CD4-positive, CD25-positive, alpha-beta regulatory T cell (primary cell): ENCODE data around the gene XYLT1. TPM values are rescaled to one million over a fixed set of nuclear protein-coding genes. Genes with fewer than 3 reads are reported as not detected.
A peak's percentile ranks its signal among the peaks of the same experiment; 100 is the strongest.

Experiments
- ATAC-seq, 2 donors: fragments of 150-1000 bp; cut with Tn5 transposase; one replicate each; pipeline ENCODE4 v1.10.0; 2021; ENCODE audit warnings: low read depth in 2 of 2, moderate number of reproducible peaks in 2 of 2, moderate library complexity in 1 of 2
- DNase-seq, 3 donors: peaks; one replicate each; pipeline versions ENCODE4 v3.0.0 to v3.0.0-alpha.2; 2012 to 2022; ENCODE audit warnings: mixed read lengths in 1 of 3
- H3K27ac ChIP-seq: one replicate; pipeline ENCODE4 v1.7.0; 2013; ENCODE audit warnings: mild to moderate bottlenecking, low read length; ENCODE audit not compliant: insufficient read depth, poor library complexity, severe bottlenecking
- H3K27me3 ChIP-seq: one replicate; pipeline ENCODE4 v1.7.0; 2013; ENCODE audit warnings: low read length; ENCODE audit not compliant: control insufficient read depth, insufficient read depth
- H3K36me3 ChIP-seq: one replicate; pipeline ENCODE4 v1.7.0; 2013; ENCODE audit warnings: mild to moderate bottlenecking, low read length, moderate library complexity; ENCODE audit not compliant: control insufficient read depth, insufficient read depth
- H3K4me1 ChIP-seq: 2 replicates; pipeline ENCODE4 v1.7.0; 2013; ENCODE audit warnings: mild to moderate bottlenecking, low read length; ENCODE audit not compliant: insufficient read depth, control insufficient read depth, poor library complexity, severe bottlenecking
- H3K4me3 ChIP-seq: one replicate; pipeline ENCODE4 v1.7.0; 2013; ENCODE audit warnings: low read depth, mild to moderate bottlenecking, low read length, moderate library complexity
- H3K9me3 ChIP-seq, 2 experiments: 1 replicate in 1 of 2; 2 replicates in 1 of 2; pipeline ENCODE4 v1.7.0; 2013; ENCODE audit warnings: low read length in 2 of 2, mild to moderate bottlenecking in 1 of 2, moderate library complexity in 1 of 2; ENCODE audit not compliant: control insufficient read depth in 2 of 2
- H3K27ac Mint-ChIP-seq, 3 donors: one replicate each; pipeline ENCODE4 v1.8.0; 2020 to 2022; ENCODE audit warnings: mild to moderate bottlenecking in 3 of 3, mixed read lengths in 3 of 3, moderate library complexity in 2 of 3
- H3K27me3 Mint-ChIP-seq: one replicate; pipeline ENCODE4 v1.8.0; 2022; ENCODE audit warnings: mild to moderate bottlenecking, mixed read lengths
- H3K36me3 Mint-ChIP-seq: one replicate; pipeline ENCODE4 v1.8.0; 2020; ENCODE audit warnings: mixed read lengths
- H3K4me1 Mint-ChIP-seq, 4 donors: one replicate each; pipeline ENCODE4 v1.8.0; 2020 to 2022; ENCODE audit warnings: mixed read lengths in 4 of 4, mild to moderate bottlenecking in 1 of 4
- H3K4me3 Mint-ChIP-seq, 4 donors: one replicate each; pipeline ENCODE4 v1.8.0; 2020 to 2022; ENCODE audit warnings: mild to moderate bottlenecking in 4 of 4, mixed read lengths in 4 of 4, moderate library complexity in 3 of 4
- H3K9me3 Mint-ChIP-seq, 7 donors: one replicate each; pipeline ENCODE4 v1.8.0; 2020 to 2022; ENCODE audit warnings: mixed read lengths in 7 of 7, mild to moderate bottlenecking in 3 of 7, moderate library complexity in 2 of 7
- polyA plus RNA-seq, 4 donors: library from polyadenylated mRNA; unstranded; fragments of 300-500 nt; fragmentation: Illumina TruSeq; gene quantifications; one replicate each; pipeline ENCODE4 v1.2.3, GENCODE V29; 2021
- total RNA-seq: library from RNA; stranded (reverse); gene quantifications from one replicate; pipeline ENCODE4 v1.2.3, GENCODE V29; 2022

Gene XYLT1
- total and polyA plus RNA-seq, 5 donors from 2014 or later = 0.68 to 26.3 (median 3.1) TPM

- Mint-ChIP-seq H3K36me3 (peaks cover 44% of the 10 kb centered on the region), H3K27ac (peak overlapping the region in 1 of 3 donors; percentile 52), H3K9me3 (peaks cover 0 to 4% (median 0%) of the 10 kb centered on the region in 7 donors), H3K27me3 (peaks cover 16% of the 10 kb centered on the region), H3K4me3 (no peak overlapping the region), H3K4me1 (peaks cover 29 to 75% (median 64%) of the 10 kb centered on the region in 4 donors)
- no peak overlapping the region for H3K4me3 ChIP-seq
- H3K36me3 ChIP-seq = peaks cover 2% of the 10 kb centered on the region
- H3K4me1 ChIP-seq = peaks cover 28% of the 10 kb centered on the region
- no peaks in the 10 kb centered on the region for H3K27me3 ChIP-seq
- no peaks in the 10 kb centered on the region for H3K9me3 ChIP-seq
- no peak for ATAC-seq
- H3K27ac ChIP-seq = no peak overlapping the region
- DNase-seq = no peak
Measured at GRCh38 chr16:17465460-17465859, 5.3 kb downstream of the XYLT1 start.

DNA sequence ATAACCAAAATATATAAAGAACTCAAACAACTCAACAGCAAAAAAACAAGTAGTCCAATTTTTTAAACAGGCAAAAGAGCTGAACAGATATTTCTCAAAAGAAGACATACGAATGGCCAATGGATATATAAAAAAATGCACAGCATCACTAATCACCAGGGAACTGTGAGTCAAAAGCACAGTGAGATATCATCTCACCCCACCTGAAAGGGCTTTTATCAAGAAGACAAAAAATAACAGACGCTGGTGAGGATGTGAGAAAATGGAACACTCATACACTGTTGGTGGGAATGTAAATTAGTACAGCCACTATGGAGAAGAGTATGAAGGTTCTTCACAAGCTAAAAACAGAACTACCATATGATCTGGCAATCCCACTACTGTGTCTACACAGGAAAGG lies 7.4 kb downstream of the XYLT1 start:
- peaks cover 28 to 70% (median 54%) of the 10 kb centered on the region in 4 donors for H3K4me1 Mint-ChIP-seq
- ATAC-seq (no peak), DNase-seq (peak in 1 of 3 donors; percentile 36)
- Histone ChIP-seq H3K27ac (no peak overlapping the region), H3K4me3 (no peak overlapping the region), H3K36me3 (peaks cover 2% of the 10 kb centered on the region), H3K27me3 (no peaks in the 10 kb centered on the region), H3K9me3 (no peaks in the 10 kb centered on the region), H3K4me1 (peaks cover 12% of the 10 kb centered on the region)
- peak overlapping the region in 1 of 4 donors; percentile 19 for H3K4me3 Mint-ChIP-seq
- H3K9me3 Mint-ChIP-seq = peaks cover 0 to 4% (median 0%) of the 10 kb centered on the region in 7 donors
- peaks cover 6% of the 10 kb centered on the region for H3K27me3 Mint-ChIP-seq
- H3K27ac Mint-ChIP-seq = peak overlapping the region in 1 of 3 donors; percentile 75
- H3K36me3 Mint-ChIP-seq = peaks cover 44% of the 10 kb centered on the region

GRCh38 chr16:17461951-17462729 lies 8.6 kb downstream of the XYLT1 start:
- Mint-ChIP-seq H3K36me3 (peaks cover 40% of the 10 kb centered on the region), H3K27ac (peak overlapping the region in 1 of 3 donors; percentile 52), H3K4me3 (peak overlapping the region in 2 of 4 donors; percentile 0 to 16), H3K9me3 (peaks cover 0 to 4% (median 0%) of the 10 kb centered on the region in 7 donors), H3K27me3 (no peaks in the 10 kb centered on the region), H3K4me1 (peaks cover 22 to 62% (median 46%) of the 10 kb centered on the region in 4 donors)
- Histone ChIP-seq H3K27me3 (no peaks in the 10 kb centered on the region), H3K36me3 (peaks cover 2% of the 10 kb centered on the region), H3K9me3 (no peaks in the 10 kb centered on the region), H3K4me3 (no peak overlapping the region), H3K4me1 (peaks cover under 1% of the 10 kb centered on the region), H3K27ac (no peak overlapping the region)
- peak in 1 of 3 donors; percentile 14 for DNase-seq
- peak in 1 of 2 donors; percentile 31 for ATAC-seq

- H3K4me3 ChIP-seq = no peak overlapping the region
- H3K27ac ChIP-seq = no peak overlapping the region
- peaks cover 30% of the 10 kb centered on the region for H3K36me3 Mint-ChIP-seq
- no peaks in the 10 kb centered on the region for H3K4me1 ChIP-seq
- DNase-seq = no peak
- no peak for ATAC-seq
- H3K36me3 ChIP-seq = no peaks in the 10 kb centered on the region
- peak overlapping the region in 1 of 3 donors; percentile 45 for H3K27ac Mint-ChIP-seq
- H3K4me3 Mint-ChIP-seq = no peak overlapping the region
- H3K9me3 Mint-ChIP-seq = peaks cover 0 to 4% (median 0%) of the 10 kb centered on the region in 7 donors
- no peaks in the 10 kb centered on the region for H3K27me3 ChIP-seq
- H3K9me3 ChIP-seq = no peaks in the 10 kb centered on the region
- no peaks in the 10 kb centered on the region for H3K27me3 Mint-ChIP-seq
- H3K4me1 Mint-ChIP-seq = peaks cover 17 to 55% (median 38%) of the 10 kb centered on the region in 4 donors
Measured at GRCh38 chr16:17460890-17461289, 9.9 kb downstream of the XYLT1 start.

GRCh38 chr16:17459903-17460521 lies 10.7 kb downstream of the XYLT1 start:
- peak overlapping the region in 1 of 3 donors; percentile 48 for H3K27ac Mint-ChIP-seq
- Histone ChIP-seq H3K4me1 (no peaks in the 10 kb centered on the region), H3K27me3 (no peaks in the 10 kb centered on the region), H3K36me3 (peaks cover 2% of the 10 kb centered on the region), H3K4me3 (no peak overlapping the region), H3K9me3 (no peaks in the 10 kb centered on the region), H3K27ac (no peak overlapping the region)
- peaks cover 0 to 4% (median 0%) of the 10 kb centered on the region in 7 donors for H3K9me3 Mint-ChIP-seq
- H3K4me3 Mint-ChIP-seq = no peak overlapping the region
- H3K4me1 Mint-ChIP-seq = peaks cover 13 to 51% (median 36%) of the 10 kb centered on the region in 4 donors
- no peaks in the 10 kb centered on the region for H3K27me3 Mint-ChIP-seq
- H3K36me3 Mint-ChIP-seq = peaks cover 25% of the 10 kb centered on the region
- ATAC-seq = peak in 1 of 2 donors; percentile 19
- no peak for DNase-seq

DNA sequence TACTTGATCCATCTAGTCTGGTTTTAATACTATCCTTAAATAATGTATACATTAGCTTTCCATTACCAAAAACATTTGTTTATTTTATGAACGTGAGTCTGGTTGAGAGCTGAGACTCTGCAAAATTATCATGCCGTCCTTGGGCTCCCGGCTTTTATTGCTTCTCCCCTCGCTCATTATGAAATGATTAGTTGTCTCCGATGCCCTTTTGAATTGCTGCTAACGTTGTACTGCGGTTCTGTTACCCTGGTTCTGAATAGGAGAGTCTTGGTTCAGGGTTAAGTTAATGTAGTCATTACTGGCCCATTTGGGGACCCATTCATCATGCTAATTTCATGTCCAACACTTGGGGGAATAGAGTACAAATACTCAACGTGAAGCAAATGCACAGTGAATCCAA lies 12.8 kb downstream of the XYLT1 start:
- H3K27ac Mint-ChIP-seq = peak overlapping the region in 1 of 3 donors; percentile 54

GRCh38 chr16:17457513-17457912 lies 13.2 kb downstream of the XYLT1 start:
- Histone ChIP-seq H3K36me3 (peaks cover 2% of the 10 kb centered on the region), H3K27me3 (no peaks in the 10 kb centered on the region), H3K4me3 (no peak overlapping the region), H3K9me3 (no peaks in the 10 kb centered on the region), H3K27ac (no peak overlapping the region), H3K4me1 (no peaks in the 10 kb centered on the region)
- Mint-ChIP-seq H3K27ac (peak overlapping the region in 1 of 3 donors; percentile 41), H3K36me3 (peaks cover 11% of the 10 kb centered on the region), H3K4me3 (no peak overlapping the region), H3K27me3 (no peaks in the 10 kb centered on the region), H3K4me1 (peaks cover 10 to 45% (median 35%) of the 10 kb centered on the region in 4 donors), H3K9me3 (peaks cover 0 to 4% (median 0%) of the 10 kb centered on the region in 7 donors)
- DNase-seq (no peak), ATAC-seq (no peak)

More for the DNA sequence above, 12.8 kb downstream of the XYLT1 start:
- Mint-ChIP-seq H3K36me3 (peaks cover 14% of the 10 kb centered on the region), H3K27me3 (no peaks in the 10 kb centered on the region), H3K4me3 (no peak overlapping the region), H3K9me3 (peaks cover 0 to 4% (median 0%) of the 10 kb centered on the region in 7 donors), H3K4me1 (peaks cover 8 to 46% (median 33%) of the 10 kb centered on the region in 4 donors)
- H3K27ac ChIP-seq = no peak overlapping the region
- H3K36me3 ChIP-seq = peaks cover 2% of the 10 kb centered on the region
- no peaks in the 10 kb centered on the region for H3K27me3 ChIP-seq
- DNase-seq = no peak
- no peaks in the 10 kb centered on the region for H3K4me1 ChIP-seq
- H3K4me3 ChIP-seq = no peak overlapping the region
- ATAC-seq = no peak
- no peaks in the 10 kb centered on the region for H3K9me3 ChIP-seq
